ENCODE results near the gene TRIM50.
A peak's percentile ranks its signal among the peaks of the same experiment; 100 is the strongest.
"Not testable (repeated sequence)": the region's sequence is repeated elsewhere in the genome, so short reads cannot be mapped to it uniquely, and the experiment has no call there.

Gene TRIM50

DNA sequence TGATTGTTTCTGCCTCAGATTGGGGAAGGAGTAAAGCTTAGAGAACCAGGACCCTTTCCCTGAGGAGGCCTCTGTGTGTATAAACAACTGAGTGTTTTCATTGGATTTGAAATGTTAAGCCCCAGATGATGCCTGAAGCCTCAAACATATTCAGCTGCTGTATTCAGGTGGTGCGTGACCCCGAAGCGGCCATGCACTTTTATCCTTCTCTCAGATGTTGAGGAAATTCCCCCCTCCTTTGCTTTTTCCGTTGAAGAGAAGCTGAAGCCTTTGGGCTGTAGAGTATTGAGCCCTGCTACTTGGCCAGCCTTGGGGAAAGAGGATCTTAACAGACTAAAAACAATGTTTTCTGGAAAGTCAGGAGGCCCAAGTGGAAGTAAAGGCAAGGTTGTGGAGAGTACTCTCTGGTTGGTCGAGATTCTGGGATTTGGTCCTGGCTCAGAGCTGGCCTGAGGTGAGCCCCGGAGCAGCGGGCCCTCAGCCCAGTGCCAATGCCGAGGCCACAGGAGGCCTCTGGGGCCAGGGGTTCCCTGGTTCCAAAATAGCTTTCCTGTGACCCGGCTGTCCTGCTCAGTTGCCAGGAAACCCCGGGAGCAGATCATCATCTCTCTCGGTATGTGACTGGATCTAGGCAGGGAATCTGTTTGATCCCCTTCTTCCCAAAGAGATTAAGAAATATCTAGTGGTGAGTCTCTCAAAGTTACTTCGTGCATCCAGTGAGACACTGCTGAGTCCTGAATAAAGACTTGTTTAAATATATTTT lies 22.6 kb upstream of the TRIM50 start:
- DNase-seq (ENCODE audit: low read depth in 2 of 2): no peak

DNA sequence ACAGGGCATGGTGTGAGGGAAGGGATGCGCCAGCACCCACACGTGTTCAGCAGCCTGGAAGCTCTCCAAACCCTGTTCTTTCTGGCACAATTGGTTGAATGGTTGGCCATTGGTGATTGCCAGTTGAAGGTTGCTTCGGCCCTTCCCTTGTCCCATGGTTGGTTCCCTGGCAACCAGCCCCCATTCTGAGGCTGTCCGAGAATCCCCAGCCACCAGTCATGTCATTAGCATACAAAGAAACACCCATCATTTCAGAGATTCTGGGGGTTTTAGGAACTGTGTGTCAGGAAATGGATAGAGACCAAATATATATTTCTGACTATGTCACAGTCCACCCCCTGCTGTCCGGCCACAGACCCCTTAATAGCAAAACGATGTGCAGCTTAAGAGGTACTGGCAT lies 21.9 kb upstream of the TRIM50 start:
- no peak for DNase-seq (ENCODE audit: low read depth in 2 of 2)

DNA sequence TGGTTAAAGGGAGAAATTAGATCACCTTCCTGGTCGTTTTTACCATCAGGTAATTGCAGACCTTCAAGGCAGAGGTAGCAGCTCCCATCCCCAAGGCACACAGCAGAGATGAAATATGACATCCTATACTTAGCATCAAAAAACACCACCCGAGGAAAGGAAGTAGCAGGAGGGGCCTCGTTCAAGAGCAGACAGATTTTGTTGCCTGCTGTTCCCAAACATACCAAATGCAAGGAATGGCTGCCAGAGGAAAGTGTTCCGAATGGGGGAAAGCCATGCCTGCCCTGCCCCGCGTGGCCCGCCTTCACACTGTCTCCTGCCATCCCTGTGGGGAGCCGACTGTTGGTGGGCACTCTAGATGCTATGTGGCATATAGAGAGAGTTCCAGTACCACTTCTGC lies 18.1 kb upstream of the TRIM50 start:
- DNase-seq (ENCODE audit: low read depth in 2 of 2): no peak

DNA sequence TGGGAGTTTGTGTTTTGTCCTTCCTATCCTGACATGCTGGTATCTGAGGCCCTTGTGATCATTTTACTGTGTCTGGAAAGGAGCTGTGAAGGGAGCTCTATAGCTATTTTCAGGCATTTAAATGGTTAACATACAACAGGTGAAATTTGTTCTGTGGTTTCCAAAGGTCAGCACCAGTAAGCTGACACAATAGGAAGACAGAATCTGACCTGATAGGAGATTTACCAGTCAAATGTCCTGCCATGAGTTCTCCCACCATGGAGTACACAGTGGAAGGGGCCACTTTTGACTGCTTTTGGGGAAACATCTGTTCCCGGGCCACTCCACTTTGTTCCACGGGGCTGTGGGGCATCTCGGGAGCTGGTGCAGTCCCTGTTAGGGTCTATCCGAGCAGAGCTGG lies 17.7 kb upstream of the TRIM50 start:
- no peak for DNase-seq (ENCODE audit: low read depth in 2 of 2)

DNA sequence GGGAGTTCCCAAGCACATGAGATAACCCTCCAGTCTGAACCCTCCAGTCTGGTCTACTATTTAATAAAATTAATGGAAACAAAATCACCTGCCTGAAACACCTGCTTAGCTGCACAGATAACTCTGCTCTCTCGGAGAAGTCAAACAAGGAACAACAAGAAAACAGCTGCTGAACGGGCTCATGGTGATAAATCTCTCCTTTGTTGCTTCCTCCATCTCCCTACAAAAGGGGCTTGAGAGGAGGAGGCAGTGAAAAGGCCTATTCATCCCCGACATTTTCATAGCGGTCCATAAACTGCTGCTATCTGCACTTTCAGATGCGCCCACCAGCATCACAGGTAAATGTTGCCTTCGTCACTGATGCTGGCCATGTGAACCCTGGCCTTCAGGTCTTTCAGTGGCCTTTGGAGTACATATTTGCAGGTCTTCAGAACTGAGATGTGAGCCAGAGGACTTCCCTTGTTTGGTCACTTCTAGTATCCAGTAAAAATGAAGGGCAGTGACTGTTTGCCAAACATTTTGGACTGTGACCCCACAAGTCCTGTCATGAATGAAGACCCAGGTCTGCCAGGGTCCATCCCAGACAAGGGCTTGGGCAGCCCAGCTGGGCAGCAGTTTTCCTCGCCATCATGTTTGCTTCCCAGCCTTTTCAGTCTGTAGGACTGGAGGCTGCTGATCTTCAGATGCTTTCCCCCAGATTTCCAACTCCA lies 15.9 kb upstream of the TRIM50 start:
- no peak for DNase-seq (ENCODE audit: low read depth in 2 of 2)

DNA sequence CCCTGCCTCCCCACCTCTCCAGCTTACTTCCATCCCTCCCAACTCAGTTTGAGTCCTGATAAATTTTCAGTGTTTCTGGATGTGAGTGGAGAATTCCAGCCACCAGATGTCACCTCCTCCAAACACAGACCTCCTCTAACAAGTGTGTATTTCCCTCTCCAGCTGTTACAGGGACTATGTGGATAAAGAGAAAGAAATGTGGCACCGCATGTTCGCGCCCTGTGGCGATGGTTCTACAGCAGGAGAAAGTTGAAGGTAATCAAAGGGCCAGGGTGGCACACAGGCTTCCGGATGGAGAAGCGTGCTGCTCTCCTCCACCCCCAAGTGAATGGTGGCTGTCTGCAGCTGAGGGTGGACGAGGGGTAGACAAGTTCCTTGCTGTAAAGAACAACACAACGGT lies 14.8 kb upstream of the TRIM50 start:
- no peak for DNase-seq (ENCODE audit: low read depth in 2 of 2)

DNA sequence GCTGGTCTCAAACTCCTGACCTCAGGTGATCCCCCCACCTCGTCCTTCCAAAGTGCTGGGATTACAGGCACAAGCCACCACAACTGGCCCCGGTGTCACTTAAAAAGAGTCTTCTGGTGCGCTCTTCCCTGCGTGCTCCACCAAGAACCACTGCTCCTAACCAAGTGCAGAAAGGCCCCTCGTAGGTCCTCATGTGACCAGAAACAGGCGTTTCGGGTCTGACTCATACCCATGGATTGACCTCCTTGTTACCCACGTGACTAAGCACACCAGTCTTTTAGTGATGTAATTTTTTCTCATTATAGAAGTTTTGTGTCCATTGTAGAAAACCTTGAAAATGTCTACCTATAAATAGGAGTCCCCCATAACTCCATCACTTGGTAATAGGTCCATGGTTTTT lies 14.0 kb upstream of the TRIM50 start:
- no peak for DNase-seq (ENCODE audit: low read depth in 2 of 2)

DNA sequence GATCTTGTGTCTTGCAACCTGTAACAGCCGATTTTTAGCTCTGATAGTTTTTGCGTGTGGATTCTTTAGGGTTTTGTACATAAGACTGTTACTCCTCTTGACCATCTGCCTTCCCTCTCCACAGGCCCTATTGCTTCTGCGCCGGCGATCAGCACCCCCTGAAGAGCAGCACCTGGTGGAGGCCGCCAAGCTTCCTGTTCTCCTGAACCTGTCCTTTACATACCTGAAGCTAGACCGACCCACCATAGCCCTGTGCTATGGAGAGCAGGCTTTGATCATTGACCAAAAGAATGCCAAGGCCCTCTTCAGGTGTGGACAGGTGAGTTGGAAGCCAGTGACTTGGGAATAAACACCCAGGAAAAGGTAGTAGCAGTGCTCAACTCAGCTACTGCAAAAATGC lies 12.6 kb upstream of the TRIM50 start:
- no peak for DNase-seq (ENCODE audit: low read depth in 2 of 2)

DNA sequence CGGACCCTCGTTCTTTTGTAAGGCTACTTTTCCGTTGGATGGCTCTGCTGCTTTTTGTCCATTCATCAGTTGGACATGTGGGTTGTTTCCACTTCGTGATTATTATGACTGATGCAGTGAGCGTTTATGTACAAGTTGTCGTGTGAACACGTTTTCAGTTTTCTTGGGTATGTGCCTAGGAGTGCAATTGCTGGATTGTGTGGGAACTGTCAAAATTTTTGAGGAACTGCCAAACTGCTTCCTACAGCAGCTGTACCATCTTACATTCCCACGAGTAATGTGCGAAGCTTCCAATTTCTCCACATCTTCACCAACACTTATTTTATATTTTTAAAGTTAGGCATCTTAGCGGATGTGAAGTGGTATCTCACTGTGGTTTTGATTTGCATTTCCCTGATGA lies 10.4 kb upstream of the TRIM50 start:
- no peak for DNase-seq (ENCODE audit: low read depth in 2 of 2)

DNA sequence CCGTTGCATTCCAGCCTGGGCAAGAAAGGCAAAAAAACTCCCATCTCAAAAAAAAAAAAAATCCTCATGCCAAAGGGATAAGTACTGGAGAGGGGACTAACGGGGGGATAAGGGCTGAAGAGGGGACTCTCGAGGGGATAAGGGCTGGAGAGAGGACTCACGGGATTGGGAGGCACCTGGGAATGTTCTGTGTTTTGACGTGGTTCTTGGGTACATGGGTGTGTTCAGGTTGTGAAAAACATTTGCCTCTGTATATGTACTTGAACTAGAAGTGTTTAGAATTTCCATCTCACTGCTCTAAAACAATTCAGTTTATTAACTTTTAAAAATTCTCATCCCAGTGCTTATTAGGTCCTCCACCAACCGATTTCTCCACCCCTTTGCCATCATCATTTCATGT lies 4.6 kb upstream of the TRIM50 start:
- DNase-seq (ENCODE audit: low read depth in 2 of 2): no peak

DNA sequence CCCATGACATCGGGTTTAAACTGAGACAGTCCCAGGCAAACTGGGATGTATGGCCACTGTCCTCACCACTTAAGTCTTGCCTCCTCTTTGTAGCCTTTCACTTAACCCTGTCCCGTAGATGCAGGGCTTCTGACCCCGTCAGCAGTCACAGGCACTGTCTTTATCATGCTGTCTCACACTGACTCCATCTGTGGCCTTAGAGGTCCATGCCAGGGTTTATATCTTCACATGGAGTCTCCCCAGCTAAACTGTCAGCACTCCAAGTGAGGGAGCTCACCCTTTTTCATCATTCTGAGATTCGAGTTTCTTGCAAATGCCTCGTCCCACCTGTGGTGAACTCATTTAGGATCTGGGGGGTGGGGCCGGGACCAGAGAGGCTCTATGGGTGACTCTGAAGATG lies 2.9 kb upstream of the TRIM50 start:
- no peak for DNase-seq (ENCODE audit: low read depth in 2 of 2)

DNA sequence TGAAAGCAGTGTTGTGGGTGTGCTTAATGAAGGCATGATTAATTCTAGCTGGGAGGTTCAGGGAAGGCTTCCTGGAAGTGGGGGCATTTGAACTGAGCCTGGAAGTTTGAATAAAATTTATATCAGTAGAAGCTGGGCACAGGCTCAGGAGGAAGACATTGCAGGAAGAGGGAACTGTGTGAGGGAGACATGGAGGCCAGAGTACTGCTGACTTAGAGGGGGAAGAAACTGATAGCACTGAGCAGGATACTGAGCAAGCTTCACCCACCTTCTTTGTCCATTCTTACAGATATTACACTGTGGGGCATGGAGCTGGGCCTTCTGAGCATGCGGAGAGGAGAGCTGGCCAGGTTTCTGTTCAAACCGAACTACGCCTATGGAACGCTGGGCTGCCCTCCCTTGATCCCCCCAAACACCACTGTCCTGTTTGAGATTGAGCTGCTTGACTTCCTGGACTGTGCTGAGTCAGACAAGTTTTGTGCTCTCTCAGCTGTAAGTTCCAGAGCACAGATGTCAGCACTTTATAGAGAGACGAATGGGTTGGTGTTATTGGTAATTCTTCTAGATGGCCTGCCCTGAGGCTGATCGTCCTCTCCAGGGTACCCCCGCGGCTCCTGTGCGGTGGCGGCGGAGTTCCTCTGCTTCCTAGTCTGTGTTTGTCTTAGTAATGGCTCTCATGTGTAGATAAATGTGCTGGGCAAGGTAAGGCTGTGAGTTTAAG lies 2.1 kb upstream of the TRIM50 start:
- DNase-seq (ENCODE audit: low read depth in 2 of 2): no peak

DNA sequence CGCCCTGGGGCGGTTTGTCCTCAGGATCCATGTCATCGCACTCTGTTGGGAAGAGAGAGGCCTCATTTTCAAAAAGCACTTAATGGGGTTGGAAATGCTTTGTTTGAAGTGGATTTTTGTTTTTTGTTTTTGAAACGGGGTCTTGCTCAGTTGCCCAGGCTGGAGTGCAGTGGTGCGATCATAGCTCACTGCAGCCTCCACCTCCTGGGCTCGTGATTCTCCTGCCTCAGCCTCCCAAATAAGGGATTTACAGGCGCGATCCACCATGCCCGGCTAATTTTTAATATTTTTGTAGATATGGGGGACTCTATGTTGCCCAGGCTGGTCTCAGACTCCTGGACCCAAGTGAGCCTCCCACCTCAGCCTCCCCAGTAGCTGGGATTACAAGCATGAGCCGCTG lies 814 bp upstream of the TRIM50 start:
- DNase-seq (ENCODE audit: low read depth in 2 of 2): no peak

DNA sequence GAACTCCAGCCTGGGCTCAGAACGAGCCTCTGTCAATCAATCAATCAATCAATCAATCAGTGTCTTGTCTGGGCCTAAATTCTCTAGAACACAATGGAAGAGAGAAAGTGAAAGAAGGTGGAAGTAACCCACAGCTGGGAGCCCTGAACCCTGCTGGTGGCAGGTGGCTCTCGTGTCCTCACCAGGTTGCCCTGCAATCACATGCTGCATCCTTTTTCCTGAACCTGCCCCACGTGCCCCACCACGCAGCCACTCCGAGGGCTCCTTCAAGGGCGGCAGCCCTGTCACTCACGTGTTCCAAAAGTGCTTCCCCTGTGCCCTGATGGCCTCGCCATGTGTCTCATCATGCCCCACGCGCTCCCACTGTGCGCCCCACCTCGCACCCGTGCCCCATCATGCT lies 433 bp downstream of the TRIM50 start:
- DNase-seq (ENCODE audit: low read depth in 2 of 2): not testable (repeated sequence)

DNA sequence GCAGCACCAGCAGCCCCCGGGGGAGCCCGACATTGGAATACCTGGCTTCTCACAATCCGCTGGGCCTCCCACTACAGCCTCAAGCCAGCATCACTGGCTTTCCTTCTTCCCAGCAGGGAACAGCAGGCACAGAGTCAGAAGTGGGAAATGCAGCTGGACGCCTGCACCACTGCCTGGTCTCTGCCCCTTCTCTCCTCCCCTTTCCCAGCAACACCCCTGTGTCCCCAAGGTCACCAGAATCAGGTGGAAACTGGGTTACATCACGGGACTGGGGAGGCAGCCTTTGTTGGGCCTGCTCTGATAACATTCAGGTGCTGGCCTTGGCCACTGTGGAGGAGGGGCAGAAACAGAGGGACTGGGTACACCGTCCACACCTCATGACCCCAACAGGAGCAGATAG lies 2.5 kb downstream of the TRIM50 start:
- not testable (repeated sequence) for DNase-seq (ENCODE audit: low read depth in 2 of 2)

DNA sequence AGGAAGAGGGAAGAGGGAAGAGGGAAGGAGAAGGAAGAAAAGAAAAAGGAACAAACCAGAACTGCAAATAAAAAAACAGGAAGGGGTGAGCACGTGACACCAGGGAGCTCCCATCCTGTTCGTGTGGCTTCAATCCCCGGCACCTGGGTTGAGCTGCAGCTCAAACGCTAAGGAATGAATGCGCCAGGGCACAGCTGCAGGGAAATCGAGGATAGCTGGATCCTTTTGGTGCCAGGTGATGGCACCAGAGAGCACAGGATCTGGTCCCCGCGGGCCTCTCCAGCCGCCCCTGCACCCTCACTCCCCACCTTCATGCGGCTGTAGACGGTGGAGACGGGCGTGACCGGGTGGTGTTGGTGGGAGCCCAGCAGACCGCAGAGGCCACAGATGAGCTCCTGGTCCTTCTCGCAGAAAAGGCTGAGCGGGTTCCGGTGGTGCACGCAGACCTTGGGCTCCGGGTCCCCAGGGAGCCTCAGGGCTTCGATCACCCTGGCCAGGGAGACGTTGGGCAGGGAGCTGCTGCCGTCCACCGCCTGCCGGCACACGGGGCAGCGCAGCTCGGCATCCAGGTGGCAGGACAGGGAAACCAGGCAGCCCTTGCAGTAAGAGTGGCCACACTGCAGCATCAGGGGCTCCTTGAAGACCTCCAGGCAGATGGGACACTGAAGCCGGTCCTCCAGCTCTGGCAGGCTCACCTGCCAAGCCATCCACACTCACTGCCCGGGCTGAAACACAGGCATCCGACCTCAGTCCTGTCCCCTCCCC lies 3.6 kb downstream of the TRIM50 start:
- DNase-seq (ENCODE audit: low read depth in 2 of 2): peak; percentile 26 to 32

DNA sequence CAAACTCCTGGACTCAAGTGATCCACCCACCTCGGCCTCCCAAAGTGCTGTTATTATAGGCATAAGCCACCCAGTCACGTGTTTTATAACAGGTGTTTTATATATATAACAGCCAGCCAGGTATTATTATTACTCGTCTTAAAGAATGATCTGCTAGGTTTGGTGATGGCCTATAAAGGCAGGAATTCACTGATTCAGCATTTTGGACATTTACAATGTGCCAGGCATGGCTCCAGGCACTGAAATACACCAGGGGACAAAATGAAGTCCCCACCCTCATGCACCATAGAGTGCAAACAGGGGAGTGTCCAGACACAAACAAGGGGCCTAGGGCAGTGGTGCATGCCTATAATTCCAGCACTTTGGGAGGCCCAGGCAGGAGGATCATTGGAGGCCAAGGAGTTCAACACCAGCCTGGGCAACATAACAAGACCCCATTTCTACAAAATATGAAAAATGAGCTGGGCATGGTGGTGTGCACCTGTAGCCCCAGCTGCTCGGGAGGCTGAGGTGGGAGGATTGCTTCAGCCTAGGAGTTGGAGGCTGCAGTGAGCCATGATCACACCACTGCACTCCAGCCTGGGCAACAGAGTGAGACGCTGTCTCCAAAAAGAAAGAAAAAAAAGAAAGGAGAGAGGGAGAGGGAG lies 4.3 kb downstream of the TRIM50 start:
- DNase-seq (ENCODE audit: low read depth in 2 of 2): not testable (repeated sequence)

DNA sequence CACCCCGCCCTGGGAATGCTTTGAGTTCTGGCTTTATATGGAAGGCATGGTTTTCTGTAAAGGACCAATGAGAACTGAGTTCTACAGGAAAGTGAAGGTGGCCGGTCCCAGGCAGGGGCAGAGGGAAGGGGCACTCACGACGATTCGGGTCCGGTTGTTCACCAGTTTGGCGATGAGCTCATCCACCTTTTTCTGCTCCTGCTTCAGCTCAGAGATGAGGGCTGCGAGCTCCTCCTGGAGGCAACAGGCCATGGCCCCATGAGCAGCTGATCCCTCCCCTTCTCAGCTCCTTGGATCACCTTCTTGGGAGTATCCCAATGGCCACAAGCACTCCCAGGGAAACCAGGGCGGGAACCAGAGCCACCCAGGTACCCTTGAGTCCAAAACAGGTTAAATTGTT lies 7.9 kb downstream of the TRIM50 start:
- DNase-seq (ENCODE audit: low read depth in 2 of 2): not testable (repeated sequence)

DNA sequence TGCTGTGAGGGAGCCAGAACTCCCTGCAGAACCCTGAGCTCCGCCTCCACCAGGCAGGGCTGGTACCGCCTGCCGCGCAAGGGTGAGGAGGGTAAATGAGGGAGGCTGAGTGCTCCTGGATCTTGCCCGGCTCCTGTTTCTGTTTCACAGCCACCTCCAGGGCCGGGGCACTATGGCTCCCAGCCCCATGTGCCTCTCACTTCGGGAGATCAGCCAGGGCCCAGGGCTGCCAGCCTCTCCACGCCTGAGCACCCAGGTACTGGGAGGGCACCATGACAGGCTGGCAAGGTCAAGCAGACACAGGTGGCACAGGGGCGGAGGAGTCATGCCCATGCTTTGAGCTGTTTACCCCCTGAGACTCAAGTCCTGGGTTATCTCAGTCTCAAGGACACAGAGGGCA lies 8.3 kb downstream of the TRIM50 start:
- DNase-seq (ENCODE audit: low read depth in 2 of 2): not testable (repeated sequence)

DNA sequence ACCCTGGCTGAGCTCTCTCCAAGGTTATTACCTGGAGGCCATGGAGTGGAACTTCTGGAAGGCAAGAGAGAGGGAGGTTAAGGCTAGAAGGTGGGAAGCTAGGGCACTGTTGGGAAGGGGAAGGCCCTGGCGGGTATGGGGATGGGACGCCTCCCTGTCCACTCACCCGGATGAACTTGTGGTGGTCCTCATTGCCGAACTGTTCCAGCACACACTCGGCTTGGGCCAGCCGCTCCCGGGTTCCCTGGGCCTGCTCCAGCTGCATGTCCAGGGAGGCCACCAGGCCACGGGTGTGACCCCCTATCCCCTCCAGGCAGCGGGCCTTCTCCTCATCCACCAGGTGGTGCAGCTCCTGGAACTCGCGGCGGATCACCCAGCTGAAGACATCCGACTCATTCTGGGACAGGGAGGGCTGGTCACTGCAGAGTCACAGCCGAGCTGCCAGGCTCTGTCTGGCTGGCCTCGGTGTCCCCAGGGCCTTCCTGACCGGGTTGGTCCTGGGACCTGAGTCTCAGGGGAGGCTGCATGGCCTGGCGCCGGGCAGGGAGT lies 9.2 kb downstream of the TRIM50 start:
- DNase-seq (ENCODE audit: low read depth in 2 of 2): not testable (repeated sequence)

DNA sequence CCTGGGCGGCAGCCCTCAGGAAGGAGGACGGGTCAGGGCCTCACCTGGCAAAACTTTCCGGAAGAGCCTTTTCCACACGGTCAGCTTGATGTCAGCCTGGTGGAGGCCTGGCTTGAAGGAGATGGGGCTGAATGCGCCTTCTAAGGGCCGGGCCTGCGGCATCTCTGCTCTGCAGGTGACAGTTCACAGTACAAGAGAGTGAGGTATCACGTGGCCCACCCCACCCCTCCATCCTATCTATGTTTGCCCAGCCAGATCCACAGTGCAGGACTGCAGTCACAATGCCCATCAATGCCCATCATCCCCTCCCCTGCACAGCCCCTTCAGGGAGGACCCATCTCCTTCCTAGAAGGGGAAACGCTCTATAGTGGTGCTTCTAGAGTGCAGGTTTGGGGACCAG lies 11.4 kb downstream of the TRIM50 start:
- DNase-seq (ENCODE audit: low read depth in 2 of 2): no peak

Measured in stimulated activated CD8-positive, alpha-beta memory T cell treated with anti-CD3 and anti-CD28 coated beads, Interleukin-15, amount 100 ng/mL, for 48 hours (primary cell).